IMR-90 (cell line): ENCODE measurements around the gene SLC2A6. TPM values are rescaled to one million over a fixed set of nuclear protein-coding genes. Genes with fewer than 3 reads are reported as not detected.

ENCODE experiments used
- ATAC-seq: fragments of 200-7000 bp; cut with Tn5 transposase; 2 replicates; pipeline ENCODE4 v1.9.1; 2020; ENCODE audit warnings: low read depth, mild to moderate bottlenecking, moderate library complexity
- BruUV-seq: library from RNA; stranded (reverse); fragments of 400-500 nt; replicated peaks from 2 replicates; lab custom pipeline; 2021; lab: Mats Ljungman, UMichigan
- CTCF ChIA-PET: fragments of 300-600 bp; formaldehyde crosslinking; extraction: SDS; loops from one replicate; lab custom pipeline; 2021; ENCODE audit warnings: antibody characterized with exemption; lab: Yijun Ruan, JAX
- POLR2A ChIA-PET: fragments of 300-600 bp; sonication (Branson Sonifier 250); formaldehyde crosslinking; loops from one replicate; lab custom pipeline; 2022; ENCODE audit warnings: antibody characterized with exemption; ENCODE audit not compliant: unreplicated experiment; lab: Charles Lee
- DNase-seq: peaks from one replicate; pipeline ENCODE4 v3.0.0; 2013
- H2AFZ ChIP-seq: replicated peaks from 2 replicates; pipeline ENCODE3; 2013; ENCODE audit warnings: low read length, mild to moderate bottlenecking; ENCODE audit not compliant: poor library complexity
- H2AK5ac ChIP-seq: 2 replicates; pipeline ENCODE4 v1.6.1; 2013; ENCODE audit warnings: low read depth, low read length, inconsistent platforms
- H2AK9ac ChIP-seq: replicated peaks from 2 replicates; pipeline ENCODE3; 2013; ENCODE audit warnings: mild to moderate bottlenecking, low read depth, low read length, moderate library complexity; ENCODE audit not compliant: poor library complexity
- H2BK120ac ChIP-seq: 2 replicates; pipeline ENCODE4 v1.6.1; 2013; ENCODE audit warnings: low read depth, low read length, inconsistent platforms
- H2BK15ac ChIP-seq: 3 replicates; pipeline ENCODE4 v1.6.1; 2013; ENCODE audit warnings: low read depth, low read length, inconsistent platforms
- H2BK20ac ChIP-seq: 2 replicates; pipeline ENCODE4 v1.6.1; 2013; ENCODE audit warnings: low read depth, mild to moderate bottlenecking, inconsistent platforms, low read length, moderate library complexity
- H2BK5ac ChIP-seq: 2 replicates; pipeline ENCODE4 v1.6.1; 2013; ENCODE audit warnings: mild to moderate bottlenecking, low read depth, low read length, inconsistent platforms; ENCODE audit not compliant: poor library complexity, severe bottlenecking
- H3K14ac ChIP-seq: replicated peaks from 2 replicates; pipeline ENCODE4 v1.6.1; 2013; ENCODE audit warnings: low read depth, low read length, inconsistent platforms
- H3K18ac ChIP-seq: 2 replicates; pipeline ENCODE4 v1.6.1; 2013; ENCODE audit warnings: low read depth, low read length, control low read depth
- H3K23ac ChIP-seq: 2 replicates; pipeline ENCODE4 v1.6.1; 2013; ENCODE audit warnings: low read depth, low read length, inconsistent platforms
- H3K27ac ChIP-seq: 2 replicates; pipeline ENCODE4 v1.5.1; 2013; ENCODE audit warnings: mild to moderate bottlenecking, control low read depth, low read length; ENCODE audit not compliant: insufficient read depth
- H3K27me3 ChIP-seq: 2 replicates; pipeline ENCODE4 v1.6.1; 2013; ENCODE audit warnings: low read length; ENCODE audit not compliant: control insufficient read depth, insufficient read depth
- H3K36me3 ChIP-seq: 2 replicates; pipeline ENCODE4 v1.6.1; 2013; ENCODE audit warnings: low read length, mixed read lengths; ENCODE audit not compliant: control insufficient read depth, insufficient read depth
- H3K4ac ChIP-seq: 2 replicates; pipeline ENCODE4 v1.6.1; 2013; ENCODE audit warnings: low read depth, low read length, inconsistent platforms
- H3K4me1 ChIP-seq: 2 replicates; pipeline ENCODE4 v1.6.1; 2013; ENCODE audit warnings: low read length, mixed read lengths; ENCODE audit not compliant: control insufficient read depth, insufficient read depth
- H3K4me2 ChIP-seq: 2 replicates; pipeline ENCODE4 v1.6.1; 2013; ENCODE audit warnings: low read depth, mild to moderate bottlenecking, control low read depth, low read length, moderate library complexity
- H3K4me3 ChIP-seq: 2 replicates; pipeline ENCODE4 v1.5.1; 2013; ENCODE audit warnings: low read depth, mild to moderate bottlenecking, control low read depth, low read length, moderate library complexity; ENCODE audit not compliant: insufficient read depth
- H3K56ac ChIP-seq: 2 replicates; pipeline ENCODE4 v1.6.1; 2013; ENCODE audit warnings: low read length, inconsistent platforms; ENCODE audit not compliant: insufficient read depth; ENCODE audit errors: extremely low read depth
- H3K79me1 ChIP-seq, 2 experiments: 2 replicates each; pipeline ENCODE4 v1.6.1; 2013; ENCODE audit warnings: low read length in 2 of 2, inconsistent platforms in 1 of 2, low read depth in 1 of 2
- H3K9ac ChIP-seq: 2 replicates; pipeline ENCODE4 v1.6.1; 2013; ENCODE audit warnings: low read depth, low read length, control low read depth
- H3K9me1 ChIP-seq: 2 replicates; pipeline ENCODE4 v1.6.1; 2013; ENCODE audit warnings: low read length, inconsistent platforms; ENCODE audit not compliant: insufficient read depth
- H3K9me3 ChIP-seq: 2 replicates; pipeline ENCODE4 v1.6.1; 2013; ENCODE audit warnings: low read length; ENCODE audit not compliant: control insufficient read depth, insufficient read depth
- H4K20me1 ChIP-seq: 2 replicates; pipeline ENCODE4 v1.6.1; 2013; ENCODE audit warnings: low read length, inconsistent platforms; ENCODE audit not compliant: insufficient read depth
- H4K5ac ChIP-seq: 2 replicates; pipeline ENCODE4 v1.6.1; 2013; ENCODE audit warnings: mild to moderate bottlenecking, low read depth, low read length, control low read depth
- H4K8ac ChIP-seq, 2 experiments: 2 replicates each; pipeline ENCODE4 v1.6.1; 2013; ENCODE audit warnings: low read depth in 2 of 2, low read length in 2 of 2, control low read depth in 1 of 2, inconsistent platforms in 1 of 2
- H4K91ac ChIP-seq: 2 replicates; pipeline ENCODE4 v1.6.1; 2013; ENCODE audit warnings: low read depth, low read length, inconsistent platforms; ENCODE audit not compliant: insufficient read depth
- BHLHE40 ChIP-seq: fragments of 150-350 bp; IDR thresholded peaks from 2 replicates; pipeline ENCODE4 v1.6.1; 2016; ENCODE audit warnings: mild to moderate bottlenecking, low read depth, low read length
- CEBPB ChIP-seq: IDR thresholded peaks from 2 replicates; pipeline ENCODE4 v1.6.1; 2012; ENCODE audit warnings: low read depth, low read length, improper control_type of control experiment
- CHD1 ChIP-seq: IDR thresholded peaks from 2 replicates; pipeline ENCODE4 v1.6.1; 2012; ENCODE audit warnings: low read depth, low read length, improper control_type of control experiment
- CTCF ChIP-seq: conservative IDR thresholded peaks from 2 replicates; pipeline ENCODE4 v1.5.1; 2012; ENCODE audit warnings: mild to moderate bottlenecking, low read depth, low read length, improper control_type of control experiment
- ELK1 ChIP-seq: fragments of 150-350 bp; IDR thresholded peaks from 2 replicates; pipeline ENCODE4 v1.6.1; 2016; ENCODE audit warnings: low read depth, mild to moderate bottlenecking, low read length, moderate library complexity, borderline replicate concordance
- FOS ChIP-seq: fragments of 150-350 bp; IDR thresholded peaks from 2 replicates; pipeline ENCODE4 v1.6.1; 2016; ENCODE audit warnings: low read depth, low read length
- MAFK ChIP-seq: IDR thresholded peaks from 2 replicates; pipeline ENCODE4 v1.6.1; 2012; ENCODE audit warnings: low read depth, low read length, improper control_type of control experiment
- MAZ ChIP-seq: IDR thresholded peaks from 2 replicates; pipeline ENCODE4 v1.6.1; 2012; ENCODE audit warnings: low read depth, mild to moderate bottlenecking, low read length, improper control_type of control experiment, moderate library complexity, borderline replicate concordance
- MXI1 ChIP-seq: IDR thresholded peaks from 2 replicates; pipeline ENCODE4 v1.6.1; 2012; ENCODE audit warnings: low read depth, mild to moderate bottlenecking, low read length, moderate library complexity, borderline replicate concordance
- NFE2L2 ChIP-seq: fragments of 150-350 bp; IDR thresholded peaks from 2 replicates; pipeline ENCODE4 v1.6.1; 2016; ENCODE audit warnings: low read depth, mild to moderate bottlenecking, low read length
- POLR2A ChIP-seq: IDR thresholded peaks from 2 replicates; pipeline ENCODE4 v1.6.1; 2012; ENCODE audit warnings: mild to moderate bottlenecking, low read depth, low read length
- RAD21 ChIP-seq: IDR thresholded peaks from 2 replicates; pipeline ENCODE4 v1.6.1; 2012; ENCODE audit warnings: low read length, improper control_type of control experiment
- RCOR1 ChIP-seq: IDR thresholded peaks from 2 replicates; pipeline ENCODE4 v1.6.1; 2012; ENCODE audit warnings: mild to moderate bottlenecking, low read length, improper control_type of control experiment; ENCODE audit not compliant: insufficient replicate concordance
- RFX5 ChIP-seq: IDR thresholded peaks from 2 replicates; pipeline ENCODE4 v1.8.0; 2012; ENCODE audit warnings: low read depth, mild to moderate bottlenecking, low read length, moderate library complexity
- SMC3 ChIP-seq: fragments of 150-350 bp; IDR thresholded peaks from 2 replicates; pipeline ENCODE4 v1.6.1; 2016; ENCODE audit warnings: low read depth, mild to moderate bottlenecking, antibody characterized with exemption, low read length, moderate library complexity
- USF2 ChIP-seq: fragments of 150-350 bp; IDR thresholded peaks from 2 replicates; pipeline ENCODE4 v1.6.1; 2017; ENCODE audit warnings: mild to moderate bottlenecking, antibody characterized with exemption, low read length, low read depth
- WGBS, 2 experiments: methylation state at CpG; one replicate each; pipeline versions ENCODE4 v1.1.5 to v1.1.7; 2013; ENCODE audit warnings: missing lambda C conversion rate in 2 of 2; ENCODE audit not compliant: insufficient read length in 1 of 2; ENCODE audit errors: extremely low coverage in 2 of 2; 5-methylcytosine and 5-hydroxymethylcytosine counted together
- dilution Hi-C: fragments of 300-500 bp; cut with HindIII; formaldehyde crosslinking; loops from one replicate; pipeline ENCODE4 v1.14.3; 2018; ENCODE audit warnings: low sequenced_read_pairs; ENCODE audit not compliant: unreplicated experiment
- in situ Hi-C: fragments of 300-500 bp; cut with MboI; formaldehyde crosslinking; loops from 3 replicates; pipeline ENCODE4 v1.14.3; 2019; ENCODE audit warnings: low sequenced_read_pairs, inconsistent platforms, mixed read lengths
- intact Hi-C: fragments of 100-400 bp; cut with micrococcal nuclease; formaldehyde crosslinking; loops from 2 replicates; pipeline ENCODE4 v1.10.0; 2022
- polyA plus RNA-seq, 3 experiments: library from polyadenylated mRNA; depleted of rRNA; stranded (reverse); fragments of >200 nt; gene quantifications; 2 replicates each; pipeline ENCODE4 v1.2.3, GENCODE V29; 2012; ENCODE audit warnings: low replicate concordance in 1 of 3
- total RNA-seq: library from RNA; depleted of rRNA; stranded (reverse); fragments of >200 nt; gene quantifications from 2 replicates; pipeline ENCODE4 v1.2.3, GENCODE V29; 2012

The SLC2A6 gene
- total and polyA plus RNA-seq, 2 of the 4 experiments (the other 2 are of a cell fraction): 2.9 to 8.5 TPM

DNA sequence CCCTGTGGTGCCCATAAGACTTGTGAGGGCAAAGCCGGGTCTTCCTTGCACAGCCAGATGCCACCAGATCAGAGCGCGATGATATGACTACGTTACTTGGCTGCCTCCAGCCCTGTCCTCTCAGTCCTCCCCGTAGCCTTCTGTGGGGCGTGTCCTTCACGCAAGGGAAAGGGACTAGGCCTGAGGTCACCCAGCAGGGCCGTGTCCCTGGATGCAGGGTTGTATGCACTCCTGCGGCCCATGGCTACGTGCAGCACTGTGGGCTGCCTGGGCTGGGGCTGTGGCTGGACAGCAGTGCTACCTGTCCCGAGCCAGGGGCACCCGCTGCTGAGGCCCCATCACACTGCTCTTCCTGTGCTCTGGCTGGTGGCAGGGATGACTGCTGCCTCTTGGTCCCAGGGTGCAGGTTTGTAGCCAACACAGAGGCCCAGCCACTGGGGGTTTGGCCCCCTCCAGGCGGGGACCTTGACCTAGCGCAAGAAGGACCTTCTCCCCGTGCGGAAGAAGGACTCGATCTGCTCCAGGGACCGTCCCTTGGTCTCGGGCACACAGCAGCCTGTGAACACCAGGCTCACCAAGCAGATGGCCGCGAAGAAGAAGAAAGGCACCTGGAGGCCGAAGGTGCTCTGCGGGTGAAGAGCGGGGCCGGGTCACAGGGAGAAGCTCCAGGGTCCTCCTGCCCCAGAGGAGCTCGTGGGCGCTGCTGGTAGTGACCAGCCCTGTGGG lies 7.2 kb downstream of the SLC2A6 start:
- in situ Hi-C loops: no loop called here

More for the DNA sequence above, 7.2 kb downstream of the SLC2A6 start:
- no peak overlapping the region for H4K8ac ChIP-seq
- no peak overlapping the region for H3K56ac ChIP-seq
- peaks cover 3% of the 10 kb centered on the region; the same call in 1 of the 2 replicates for H3K36me3 ChIP-seq
- no TSS peak for BruUV-seq
- no peak overlapping the region for H3K9ac ChIP-seq
- no peaks in the 10 kb centered on the region for H3K4me1 ChIP-seq
- H3K14ac ChIP-seq: no peak overlapping the region
- H2AK9ac ChIP-seq: no peak overlapping the region
- no peak overlapping the region for H3K27ac ChIP-seq
- H3K9me3 ChIP-seq: no peaks in the 10 kb centered on the region
- H3K23ac ChIP-seq: no peak overlapping the region
- H4K5ac ChIP-seq: no peak overlapping the region
- no peaks in the 10 kb centered on the region for H3K27me3 ChIP-seq
- no peak for DNase-seq
- H3K9me1 ChIP-seq: no peaks in the 10 kb centered on the region
- no peak overlapping the region for H3K18ac ChIP-seq
- H3K79me1 ChIP-seq: no peaks in the 10 kb centered on the region
- no peak overlapping the region for H2BK5ac ChIP-seq
- TF ChIP-seq FOS: no peak
- TF ChIP-seq MXI1: no peak
- no peak for TF ChIP-seq RAD21
- TF ChIP-seq CTCF: no peak
- no peak for TF ChIP-seq BHLHE40
- TF ChIP-seq CHD1: no peak
- TF ChIP-seq ELK1: no peak
- no peak for TF ChIP-seq CEBPB
- no peak for TF ChIP-seq RCOR1
- no peak for TF ChIP-seq MAZ
- no peak for TF ChIP-seq POLR2A
- TF ChIP-seq SMC3: no peak
- TF ChIP-seq USF2: no peak
- TF ChIP-seq NFE2L2: no peak
- TF ChIP-seq MAFK: no peak
- TF ChIP-seq RFX5: no peak
- no peak overlapping the region for H2BK15ac ChIP-seq
- no peak overlapping the region for H2AFZ ChIP-seq
- H3K4ac ChIP-seq: no peak overlapping the region
- WGBS, 2 experiments: 91% methylated on average over 18 of the region's 27 CpGs; no CpG with 5 or more reads in 1 of the 2 experiments
- no peak for ATAC-seq
- intact Hi-C loops (no loop called here), dilution Hi-C loops (no loop called here)
- H4K20me1 ChIP-seq: no peaks in the 10 kb centered on the region
- no peak overlapping the region for H2BK120ac ChIP-seq
- no peak overlapping the region for H3K4me3 ChIP-seq
- POLR2A ChIA-PET: no interaction called here
- H4K91ac ChIP-seq: no peak overlapping the region
- no peak overlapping the region for H3K4me2 ChIP-seq
- no peak overlapping the region for H2AK5ac ChIP-seq
- CTCF ChIA-PET: no interaction called here
- no peak overlapping the region for H2BK20ac ChIP-seq
